ENCODE results near the gene SLC1A6. TPM values are rescaled to one million over a fixed set of nuclear protein-coding genes. Genes with fewer than 3 reads are reported as not detected.

Gene SLC1A6
- total and polyA plus RNA-seq, 2 of the 4 experiments (the other 2 are of a cell fraction) = not detected

- Histone ChIP-seq H3K18ac (ENCODE audit: low read depth, low read length) (no peak overlapping the region), H2BK120ac (ENCODE audit: low read depth, low read length) (no peak overlapping the region), H3K4me2 (ENCODE audit: low read depth, low read length) (no peak overlapping the region), H3K56ac (ENCODE audit: extremely low read depth, insufficient read depth, low read length) (no peak overlapping the region), H2BK5ac (ENCODE audit: low read depth, low read length, poor library complexity, severe bottlenecking) (no peak overlapping the region), H2AK9ac (replicated peaks; ENCODE audit: low read depth, low read length, poor library complexity) (no peak overlapping the region), H3K4ac (ENCODE audit: low read depth, low read length) (no peak overlapping the region), H3K4me1 (ENCODE audit: control insufficient read depth, insufficient read depth, low read length) (no peaks in the 10 kb centered on the region), H3K27ac (ENCODE audit: insufficient read depth, low read length) (no peak overlapping the region), H4K8ac (ENCODE audit: low read depth in 2 of 2, low read length in 2 of 2) (no peak overlapping the region), H3K9me3 (ENCODE audit: control insufficient read depth, insufficient read depth, low read length) (0 out of 2 replicates have a peak, but pooled peaks cover 5% of the 10 kb centered on the region), H4K20me1 (ENCODE audit: insufficient read depth, low read length) (no peaks in the 10 kb centered on the region), H3K9me1 (ENCODE audit: insufficient read depth, low read length) (no peaks in the 10 kb centered on the region), H2AFZ (replicated peaks; ENCODE audit: low read length, poor library complexity) (no peak overlapping the region), H4K91ac (ENCODE audit: insufficient read depth, low read depth, low read length) (no peak overlapping the region), H3K9ac (ENCODE audit: low read depth, low read length) (no peak overlapping the region), H3K4me3 (ENCODE audit: insufficient read depth, low read depth, low read length) (no peak overlapping the region), H2AK5ac (ENCODE audit: low read depth, low read length) (no peak overlapping the region), H3K79me1 (ENCODE audit: low read depth in 1 of 2, low read length in 2 of 2) (no peaks in the 10 kb centered on the region), H3K27me3 (ENCODE audit: control insufficient read depth, insufficient read depth, low read length) (no peaks in the 10 kb centered on the region), H3K14ac (replicated peaks; ENCODE audit: low read depth, low read length) (no peak overlapping the region), H3K23ac (ENCODE audit: low read depth, low read length) (no peak overlapping the region), H4K5ac (ENCODE audit: low read depth, low read length) (no peak overlapping the region), H3K36me3 (ENCODE audit: control insufficient read depth, insufficient read depth, low read length) (no peaks in the 10 kb centered on the region), H2BK15ac (ENCODE audit: low read depth, low read length) (no peak overlapping the region), H2BK20ac (ENCODE audit: low read depth, low read length) (no peak overlapping the region)
- no peak for DNase-seq
- in situ Hi-C loops (cut with MboI; ENCODE audit: low sequenced_read_pairs) (no loop called here), dilution Hi-C loops (cut with HindIII; ENCODE audit: low sequenced_read_pairs, unreplicated experiment) (no loop called here), intact Hi-C loops (cut with micrococcal nuclease) (no loop called here)
- TF ChIP-seq MAFK (IDR thresholded peaks at IDR 0.05; ENCODE audit: low read depth, low read length) = no peak
- no peak for TF ChIP-seq MXI1 (IDR thresholded peaks at IDR 0.05; ENCODE audit: borderline replicate concordance, low read depth, low read length)
- TF ChIP-seq RAD21 (IDR thresholded peaks at IDR 0.05; ENCODE audit: low read length) = no peak
- no peak for TF ChIP-seq NFE2L2 (IDR thresholded peaks at IDR 0.05; ENCODE audit: low read depth, low read length)
- TF ChIP-seq CHD1 (IDR thresholded peaks at IDR 0.05; ENCODE audit: low read depth, low read length) = no peak
- no peak for TF ChIP-seq RFX5 (IDR thresholded peaks at IDR 0.05; ENCODE audit: low read depth, low read length)
- TF ChIP-seq MAZ (IDR thresholded peaks at IDR 0.05; ENCODE audit: borderline replicate concordance, low read depth, low read length) = no peak
- TF ChIP-seq CTCF (conservative IDR thresholded peaks at IDR 0.05; ENCODE audit: low read depth, low read length) = no peak
- no peak for TF ChIP-seq RCOR1 (IDR thresholded peaks at IDR 0.05; ENCODE audit: insufficient replicate concordance, low read length)
- no peak for TF ChIP-seq BHLHE40 (IDR thresholded peaks at IDR 0.05; ENCODE audit: low read depth, low read length)
- WGBS, 2 experiments (ENCODE audit: extremely low coverage in 2 of 2, insufficient read length in 1 of 2) = no CpG with 5 or more reads among the region's 11 CpGs
- no TSS peak for BruUV-seq (replicated peaks)
- POLR2A ChIA-PET (ENCODE audit: unreplicated experiment) = no interaction called here
- no peak for ATAC-seq (ENCODE audit: low read depth)
- CTCF ChIA-PET = interaction anchor here (0.6 kb wide), 1 partner anchor 243 kb away, joined by 3 read pairs; no protein-coding TSS in a partner anchor
These were observed 13.1 kb upstream of the SLC1A6 start for GRCh38 chr19:14992780-14993179.
